Esophagus muscularis mucosa (tissue), 3 donors: ENCODE data around the gene FTL.

Experiments used
- POLR2A ChIP-seq: fragments of 450-650 bp; IDR thresholded peaks from one replicate; pipeline ENCODE4 v1.6.1; 2017; ENCODE audit warnings: antibody characterized with exemption, moderate library complexity, mild to moderate bottlenecking, low read depth
- POLR2AphosphoS5 ChIP-seq, 2 donors: sonication (generic); formaldehyde crosslinking; IDR thresholded peaks; one replicate each; pipeline ENCODE4 v1.6.1; 2017; ENCODE audit warnings: antibody characterized with exemption in 2 of 2
- TF ChIP-seq, protein P1 (sequence below), 3 experiments: fragments of 200-600 bp in 2 of 3; fragments of 450-650 bp in 1 of 3; sonication (generic) in 2 of 3; IDR thresholded peaks; one replicate each; pipeline ENCODE4 v1.5.1; 2017 to 2019; ENCODE audit warnings: antibody characterized with exemption in 3 of 3, mild to moderate bottlenecking in 2 of 3, moderate library complexity in 1 of 3

DNA sequence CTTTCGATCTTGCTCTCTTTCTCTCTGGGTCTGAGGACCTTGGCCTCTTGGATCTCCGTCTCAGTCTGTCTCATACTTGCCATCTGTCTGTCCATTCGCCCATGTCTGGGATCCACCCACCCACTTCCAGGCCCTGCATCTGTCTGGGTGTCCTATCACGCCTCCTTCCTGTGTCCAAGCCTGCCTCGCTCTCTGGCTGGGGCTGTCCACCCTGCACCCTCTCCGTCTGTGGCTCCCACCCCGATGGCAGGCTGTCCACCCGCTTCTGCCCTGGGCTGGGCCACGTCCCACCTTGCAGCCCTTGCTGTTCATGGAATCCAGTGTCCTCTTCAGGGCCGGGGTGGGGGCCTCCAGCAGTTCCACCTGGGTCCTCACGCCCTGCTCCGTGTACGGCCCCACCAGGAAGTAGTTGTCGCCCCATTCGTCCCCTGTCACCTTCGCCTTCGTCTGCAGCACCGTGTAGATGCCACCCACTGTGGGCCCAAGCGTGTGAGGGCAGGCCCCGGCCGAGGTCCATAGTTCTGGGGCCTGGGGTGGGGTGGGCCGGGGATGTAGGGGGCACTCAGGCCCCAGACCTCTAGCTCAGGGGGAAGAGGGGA lies 26.0 kb downstream of the FTL start:
- TF ChIP-seq, protein P1, sequence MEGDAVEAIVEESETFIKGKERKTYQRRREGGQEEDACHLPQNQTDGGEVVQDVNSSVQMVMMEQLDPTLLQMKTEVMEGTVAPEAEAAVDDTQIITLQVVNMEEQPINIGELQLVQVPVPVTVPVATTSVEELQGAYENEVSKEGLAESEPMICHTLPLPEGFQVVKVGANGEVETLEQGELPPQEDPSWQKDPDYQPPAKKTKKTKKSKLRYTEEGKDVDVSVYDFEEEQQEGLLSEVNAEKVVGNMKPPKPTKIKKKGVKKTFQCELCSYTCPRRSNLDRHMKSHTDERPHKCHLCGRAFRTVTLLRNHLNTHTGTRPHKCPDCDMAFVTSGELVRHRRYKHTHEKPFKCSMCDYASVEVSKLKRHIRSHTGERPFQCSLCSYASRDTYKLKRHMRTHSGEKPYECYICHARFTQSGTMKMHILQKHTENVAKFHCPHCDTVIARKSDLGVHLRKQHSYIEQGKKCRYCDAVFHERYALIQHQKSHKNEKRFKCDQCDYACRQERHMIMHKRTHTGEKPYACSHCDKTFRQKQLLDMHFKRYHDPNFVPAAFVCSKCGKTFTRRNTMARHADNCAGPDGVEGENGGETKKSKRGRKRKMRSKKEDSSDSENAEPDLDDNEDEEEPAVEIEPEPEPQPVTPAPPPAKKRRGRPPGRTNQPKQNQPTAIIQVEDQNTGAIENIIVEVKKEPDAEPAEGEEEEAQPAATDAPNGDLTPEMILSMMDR (IDR thresholded peaks at IDR 0.05): no peak
- TF ChIP-seq POLR2A (no peak), POLR2AphosphoS5 (IDR thresholded peaks at IDR 0.05) (no peak)
